Measurements from ENCODE around the gene INO80.

INO80 gene

DNA sequence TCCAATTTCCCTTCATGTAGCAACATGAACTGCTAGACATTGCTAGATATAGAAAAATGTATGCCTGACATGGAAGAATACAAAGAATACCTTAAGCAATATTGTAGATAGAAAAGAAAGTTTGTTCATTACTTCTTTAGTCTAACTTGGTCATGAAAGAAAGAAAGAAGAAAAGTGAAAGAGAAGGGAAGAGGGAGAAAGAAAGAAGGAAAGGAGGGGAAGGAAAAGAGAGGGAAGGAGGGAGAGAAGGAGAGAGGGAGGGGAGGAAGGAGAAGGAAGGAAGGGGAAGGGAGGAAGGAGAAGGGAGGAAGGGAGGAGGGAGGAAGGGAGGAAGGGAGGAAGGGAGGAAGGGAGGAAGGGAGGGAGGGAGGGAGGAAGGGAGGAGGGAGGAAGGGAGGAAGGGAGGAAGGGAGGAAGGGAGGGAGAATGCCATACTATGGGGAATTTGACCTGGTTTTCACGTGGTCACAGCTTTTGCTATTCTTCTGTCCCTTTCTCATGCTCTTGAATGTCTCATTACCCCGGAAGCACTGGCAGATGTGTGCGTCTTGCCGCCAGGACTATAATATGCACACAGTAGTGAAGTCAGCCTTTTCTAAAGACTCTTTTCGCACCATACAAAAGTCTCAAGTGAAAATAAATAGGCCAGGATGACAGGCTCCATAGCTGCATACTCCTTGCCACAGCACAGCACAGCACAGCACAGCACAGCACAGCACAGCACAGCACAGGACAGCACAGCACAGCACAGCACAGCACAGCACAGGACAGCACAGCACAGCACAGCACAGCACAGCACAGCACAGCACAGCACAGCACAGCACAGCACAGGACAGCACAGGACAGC is 84.6 kb downstream of the INO80 start:
- Histone ChIP-seq H3K4me1 (ENCODE audit: control insufficient read depth, insufficient read depth, low read length) (no peaks in the 10 kb centered on the region), H3K4me3 (ENCODE audit: low read depth, low read length) (no peak overlapping the region), H3K36me3 (ENCODE audit: control insufficient read depth, insufficient read depth, low read length) (no peaks in the 10 kb centered on the region), H3K9ac (ENCODE audit: low read depth, low read length) (no peak overlapping the region), H3K27me3 (ENCODE audit: control insufficient read depth, insufficient read depth, low read length) (no peaks in the 10 kb centered on the region), H3K9me3 (ENCODE audit: control insufficient read depth, insufficient read depth, low read length) (no peaks in the 10 kb centered on the region)

DNA sequence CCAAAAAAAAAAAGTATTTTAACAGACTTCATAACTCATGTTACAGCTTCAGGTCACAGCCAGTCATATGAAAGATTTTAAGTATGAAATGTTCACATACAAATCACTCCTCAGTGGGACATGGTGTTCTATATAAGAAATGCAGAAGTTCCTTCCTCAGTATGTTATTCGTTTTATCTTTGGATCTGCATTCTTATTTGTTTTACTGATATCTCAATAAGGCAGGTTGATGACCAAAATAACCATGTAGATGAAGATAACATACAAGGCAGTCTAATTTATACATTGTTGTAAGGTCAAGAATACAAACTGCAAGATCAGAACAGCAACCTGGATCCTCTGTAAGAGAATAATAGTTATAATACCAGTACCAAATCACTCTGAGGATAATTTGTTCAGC is 87.2 kb downstream of the INO80 start:
- Histone ChIP-seq H3K4me3 (ENCODE audit: low read depth, low read length) (no peak overlapping the region), H3K27me3 (ENCODE audit: control insufficient read depth, insufficient read depth, low read length) (no peaks in the 10 kb centered on the region), H3K4me1 (ENCODE audit: control insufficient read depth, insufficient read depth, low read length) (no peaks in the 10 kb centered on the region), H3K9ac (ENCODE audit: low read depth, low read length) (no peak overlapping the region), H3K9me3 (ENCODE audit: control insufficient read depth, insufficient read depth, low read length) (no peaks in the 10 kb centered on the region), H3K36me3 (ENCODE audit: control insufficient read depth, insufficient read depth, low read length) (no peaks in the 10 kb centered on the region)

DNA sequence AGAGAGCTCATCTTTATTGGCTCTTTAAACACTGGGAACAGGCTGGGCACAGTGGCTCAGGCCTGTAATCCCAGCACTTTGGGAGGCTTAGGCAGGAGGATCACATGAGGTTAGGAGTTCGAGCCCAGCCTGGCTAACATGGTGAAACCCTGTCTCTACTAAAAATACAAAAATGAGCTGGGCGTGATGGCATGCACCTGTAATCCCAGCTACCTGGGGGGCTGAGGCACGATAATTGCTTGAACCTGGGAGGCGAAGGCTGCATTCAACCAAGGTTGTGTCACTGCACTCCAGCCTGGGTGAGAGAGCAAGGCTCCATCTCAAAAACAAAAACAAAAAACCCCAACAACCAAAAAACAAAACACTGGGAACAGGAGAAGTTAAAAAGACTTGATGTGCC is 90.7 kb downstream of the INO80 start:
- Histone ChIP-seq H3K9ac (ENCODE audit: low read depth, low read length) (no peak overlapping the region), H3K4me3 (ENCODE audit: low read depth, low read length) (no peak overlapping the region), H3K4me1 (ENCODE audit: control insufficient read depth, insufficient read depth, low read length) (no peaks in the 10 kb centered on the region), H3K27me3 (ENCODE audit: control insufficient read depth, insufficient read depth, low read length) (no peaks in the 10 kb centered on the region), H3K9me3 (ENCODE audit: control insufficient read depth, insufficient read depth, low read length) (no peaks in the 10 kb centered on the region), H3K36me3 (ENCODE audit: control insufficient read depth, insufficient read depth, low read length) (no peaks in the 10 kb centered on the region)

DNA sequence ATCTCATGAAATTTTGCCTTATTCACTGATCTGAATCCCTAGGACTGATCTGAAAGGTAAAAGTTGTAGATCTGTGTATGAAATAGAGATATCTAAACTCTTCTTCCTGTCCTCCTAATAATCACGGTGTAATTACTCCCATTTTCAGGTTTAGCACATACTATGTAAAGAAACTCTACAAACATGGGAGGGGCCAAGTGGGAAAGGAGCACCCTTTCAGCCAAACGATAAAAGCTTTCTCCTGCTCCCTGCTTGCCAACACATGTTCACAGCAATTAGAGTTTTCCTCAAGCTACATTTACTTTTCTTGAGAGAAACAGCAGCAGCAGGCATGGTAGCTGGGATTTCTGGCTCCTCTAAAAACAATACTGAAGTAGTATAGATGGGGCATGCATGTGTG is 91.2 kb downstream of the INO80 start:
- H3K36me3 ChIP-seq (ENCODE audit: control insufficient read depth, insufficient read depth, low read length): no peaks in the 10 kb centered on the region
- H3K9ac ChIP-seq (ENCODE audit: low read depth, low read length): no peak overlapping the region
- H3K4me3 ChIP-seq (ENCODE audit: low read depth, low read length): no peak overlapping the region
- H3K4me1 ChIP-seq (ENCODE audit: control insufficient read depth, insufficient read depth, low read length): no peaks in the 10 kb centered on the region
- H3K9me3 ChIP-seq (ENCODE audit: control insufficient read depth, insufficient read depth, low read length): no peaks in the 10 kb centered on the region
- no peaks in the 10 kb centered on the region for H3K27me3 ChIP-seq (ENCODE audit: control insufficient read depth, insufficient read depth, low read length)

DNA sequence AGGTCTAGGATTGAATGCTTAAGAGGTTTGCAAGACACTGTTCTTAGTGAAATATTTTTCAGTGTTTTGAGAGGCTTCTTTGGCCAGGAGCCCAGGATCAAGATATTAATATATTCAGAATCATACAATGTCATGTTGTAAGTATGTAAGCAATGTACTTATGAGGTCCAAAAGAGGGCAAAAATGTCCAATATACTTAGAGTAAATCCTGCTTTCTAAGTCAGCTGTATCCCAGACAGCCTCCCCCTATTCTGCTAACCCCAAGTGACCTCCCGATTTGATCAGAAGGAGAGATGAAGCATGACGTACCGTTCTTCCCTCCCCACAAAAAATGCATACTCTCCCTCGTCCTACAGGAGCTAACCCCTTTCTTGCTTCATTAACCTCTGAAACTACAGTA is 91.9 kb downstream of the INO80 start:
- no peaks in the 10 kb centered on the region for H3K4me1 ChIP-seq (ENCODE audit: control insufficient read depth, insufficient read depth, low read length)
- no peak overlapping the region for H3K9ac ChIP-seq (ENCODE audit: low read depth, low read length)
- H3K9me3 ChIP-seq (ENCODE audit: control insufficient read depth, insufficient read depth, low read length): no peaks in the 10 kb centered on the region
- no peak overlapping the region for H3K4me3 ChIP-seq (ENCODE audit: low read depth, low read length)
- no peaks in the 10 kb centered on the region for H3K36me3 ChIP-seq (ENCODE audit: control insufficient read depth, insufficient read depth, low read length)
- H3K27me3 ChIP-seq (ENCODE audit: control insufficient read depth, insufficient read depth, low read length): no peaks in the 10 kb centered on the region

DNA sequence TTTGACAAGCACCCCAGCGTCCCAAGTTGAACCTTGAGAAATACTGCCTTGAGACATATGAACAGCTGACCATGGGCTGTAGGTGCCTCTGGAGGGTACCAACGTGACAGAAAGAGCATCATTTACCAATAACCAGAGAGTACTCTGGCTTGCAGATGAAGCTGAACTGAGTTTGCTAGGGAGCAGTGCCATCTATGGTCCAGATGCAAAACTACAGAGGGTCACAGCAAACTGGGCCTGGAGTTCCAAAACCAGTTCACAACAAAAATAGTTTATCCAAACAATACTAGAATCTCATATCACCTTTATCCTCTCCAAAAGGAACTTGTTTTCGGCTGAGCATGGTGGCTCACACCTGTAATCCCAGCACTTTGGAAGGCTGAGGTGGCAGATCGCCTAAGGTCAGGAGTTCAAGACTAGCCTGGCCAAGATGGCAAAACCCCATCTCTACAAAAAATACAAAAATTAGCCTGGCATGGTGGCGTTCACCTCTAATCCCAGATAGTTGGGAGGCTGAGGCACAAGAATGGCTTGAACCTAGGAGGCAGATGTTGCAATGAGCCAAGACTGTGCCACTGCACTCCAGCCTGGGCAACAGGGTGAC is 93.5 kb downstream of the INO80 start:
- H3K9ac ChIP-seq (ENCODE audit: low read depth, low read length): no peak overlapping the region
- H3K27me3 ChIP-seq (ENCODE audit: control insufficient read depth, insufficient read depth, low read length): no peaks in the 10 kb centered on the region
- no peaks in the 10 kb centered on the region for H3K36me3 ChIP-seq (ENCODE audit: control insufficient read depth, insufficient read depth, low read length)

DNA sequence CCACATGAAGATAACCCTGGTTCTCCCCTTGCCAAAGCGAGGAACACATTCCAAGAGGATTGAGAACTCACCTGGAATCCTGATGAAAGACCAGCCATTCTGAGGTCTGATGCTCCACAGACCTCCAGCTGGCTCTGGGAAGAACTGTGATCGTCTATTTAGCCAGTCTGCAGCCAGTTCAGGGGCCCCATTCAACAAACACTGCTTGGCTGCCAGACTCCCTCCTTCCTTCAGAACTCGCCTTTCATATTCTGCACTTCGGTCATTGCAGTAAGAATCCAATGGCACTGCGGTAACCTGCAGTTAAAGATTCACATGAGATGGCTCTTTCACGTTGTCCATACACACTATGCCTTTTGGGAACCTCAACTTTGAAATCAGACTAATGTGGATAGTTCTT is 95.3 kb downstream of the INO80 start:
- Histone ChIP-seq H3K9ac (ENCODE audit: low read depth, low read length) (no peak overlapping the region), H3K9me3 (ENCODE audit: control insufficient read depth, insufficient read depth, low read length) (no peaks in the 10 kb centered on the region), H3K27me3 (ENCODE audit: control insufficient read depth, insufficient read depth, low read length) (no peaks in the 10 kb centered on the region), H3K36me3 (ENCODE audit: control insufficient read depth, insufficient read depth, low read length) (no peaks in the 10 kb centered on the region), H3K4me1 (ENCODE audit: control insufficient read depth, insufficient read depth, low read length) (no peaks in the 10 kb centered on the region), H3K4me3 (ENCODE audit: low read depth, low read length) (no peak overlapping the region)

More for the DNA sequence above, 93.5 kb downstream of the INO80 start:
- Histone ChIP-seq H3K4me3 (ENCODE audit: low read depth, low read length) (no peak overlapping the region), H3K9me3 (ENCODE audit: control insufficient read depth, insufficient read depth, low read length) (no peaks in the 10 kb centered on the region), H3K4me1 (ENCODE audit: control insufficient read depth, insufficient read depth, low read length) (no peaks in the 10 kb centered on the region)

DNA sequence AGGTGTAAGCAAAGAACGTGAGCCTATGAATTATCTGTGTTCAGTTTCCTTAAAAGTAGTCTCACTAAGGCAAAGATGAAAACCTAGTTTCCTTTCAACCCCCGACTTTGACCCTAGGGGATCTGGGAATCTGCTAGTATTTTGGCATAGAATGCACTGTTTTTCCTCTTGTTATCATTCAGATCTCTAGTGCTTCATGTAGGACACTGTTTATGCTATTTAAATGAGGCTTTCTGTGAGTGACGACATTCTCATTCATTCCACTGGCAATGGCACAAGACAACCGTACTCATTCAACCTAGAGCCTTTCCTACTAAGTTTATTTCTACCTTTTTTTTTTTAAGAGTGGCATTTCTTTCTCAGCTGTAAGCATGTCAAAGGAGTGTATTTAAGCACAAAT is 95.8 kb downstream of the INO80 start:
- Histone ChIP-seq H3K4me1 (ENCODE audit: control insufficient read depth, insufficient read depth, low read length) (no peaks in the 10 kb centered on the region), H3K4me3 (ENCODE audit: low read depth, low read length) (no peak overlapping the region), H3K9ac (ENCODE audit: low read depth, low read length) (no peak overlapping the region), H3K36me3 (ENCODE audit: control insufficient read depth, insufficient read depth, low read length) (peaks cover 1% of the 10 kb centered on the region), H3K9me3 (ENCODE audit: control insufficient read depth, insufficient read depth, low read length) (no peaks in the 10 kb centered on the region), H3K27me3 (ENCODE audit: control insufficient read depth, insufficient read depth, low read length) (no peaks in the 10 kb centered on the region)

DNA sequence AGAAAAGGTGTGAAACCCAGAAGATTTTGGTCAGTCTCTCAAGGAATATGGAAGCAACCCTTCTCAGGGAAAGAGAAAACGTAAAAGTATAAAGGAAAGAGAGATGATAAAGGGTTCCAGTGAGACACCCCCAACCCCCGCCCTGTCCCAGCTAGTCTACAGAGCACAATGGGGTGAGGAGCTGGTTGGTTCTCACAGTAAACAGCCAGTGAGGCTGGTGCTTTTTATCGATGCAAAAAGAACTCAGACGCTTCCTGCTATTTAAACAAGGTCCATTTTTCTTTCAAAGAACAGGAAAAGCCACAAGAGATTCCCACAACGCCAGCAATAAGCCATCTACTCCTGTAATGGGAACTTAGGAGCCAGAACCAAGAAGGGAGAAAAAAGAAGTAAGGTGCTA is 96.9 kb downstream of the INO80 start:
- no peak overlapping the region for H3K4me3 ChIP-seq (ENCODE audit: low read depth, low read length)
- H3K4me1 ChIP-seq (ENCODE audit: control insufficient read depth, insufficient read depth, low read length): no peaks in the 10 kb centered on the region
- no peaks in the 10 kb centered on the region for H3K27me3 ChIP-seq (ENCODE audit: control insufficient read depth, insufficient read depth, low read length)
- H3K9ac ChIP-seq (ENCODE audit: low read depth, low read length): no peak overlapping the region
- H3K36me3 ChIP-seq (ENCODE audit: control insufficient read depth, insufficient read depth, low read length): peaks cover 6% of the 10 kb centered on the region
- H3K9me3 ChIP-seq (ENCODE audit: control insufficient read depth, insufficient read depth, low read length): no peaks in the 10 kb centered on the region

DNA sequence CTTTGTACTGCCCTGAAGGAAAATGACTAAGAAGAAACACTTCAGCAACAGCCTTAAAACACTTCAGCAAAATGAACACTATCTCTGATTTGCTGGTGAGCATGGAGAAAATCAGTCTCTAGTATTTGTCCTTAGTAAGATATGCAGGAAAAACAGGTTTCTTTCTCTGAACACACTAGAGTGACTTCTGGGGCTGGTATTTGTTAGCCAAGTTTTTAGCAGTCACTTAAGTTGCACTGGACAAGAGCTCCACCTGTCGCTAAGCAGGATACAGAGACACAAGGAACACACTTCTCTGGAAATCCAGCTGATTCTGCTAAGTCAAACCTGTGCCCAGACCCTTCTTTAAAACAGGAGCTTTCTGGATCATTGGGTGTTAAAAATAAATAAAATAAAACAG is 97.5 kb downstream of the INO80 start:
- H3K4me3 ChIP-seq (ENCODE audit: low read depth, low read length): no peak overlapping the region
- H3K36me3 ChIP-seq (ENCODE audit: control insufficient read depth, insufficient read depth, low read length): peaks cover 6% of the 10 kb centered on the region
- H3K9ac ChIP-seq (ENCODE audit: low read depth, low read length): no peak overlapping the region
- H3K9me3 ChIP-seq (ENCODE audit: control insufficient read depth, insufficient read depth, low read length): no peaks in the 10 kb centered on the region
- H3K27me3 ChIP-seq (ENCODE audit: control insufficient read depth, insufficient read depth, low read length): no peaks in the 10 kb centered on the region
- H3K4me1 ChIP-seq (ENCODE audit: control insufficient read depth, insufficient read depth, low read length): no peaks in the 10 kb centered on the region

DNA sequence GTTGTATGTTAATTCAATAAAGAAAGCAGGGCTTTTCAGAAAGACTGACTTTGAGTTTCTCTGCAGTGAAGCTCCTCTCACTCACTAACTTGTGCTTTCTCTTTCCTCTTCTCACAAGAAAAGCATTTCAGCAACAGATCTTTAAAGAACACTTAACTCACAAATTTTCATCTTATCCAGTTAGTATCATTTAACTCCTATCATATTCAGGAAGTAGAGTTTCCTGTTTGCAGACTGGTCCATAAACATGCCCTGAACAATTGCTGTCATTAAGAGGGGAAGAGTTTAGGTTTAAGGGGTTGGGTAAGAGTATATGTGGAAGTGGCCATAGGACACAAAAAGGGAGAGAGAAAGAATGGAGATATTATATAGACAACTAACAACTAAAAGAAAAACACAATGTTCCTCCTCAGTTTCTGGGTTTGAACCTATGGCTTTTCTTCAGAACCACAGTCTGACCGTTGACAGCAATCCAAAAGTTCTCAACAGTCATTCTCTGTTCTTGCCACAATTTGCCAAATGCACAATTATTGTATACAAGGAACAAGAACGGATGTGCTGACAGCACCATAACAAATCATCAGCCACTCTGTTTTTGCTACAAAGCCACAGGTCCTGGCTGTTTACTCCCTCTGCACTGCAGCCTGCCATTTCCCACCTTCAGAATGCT is 98.9 kb downstream of the INO80 start:
- Histone ChIP-seq H3K9ac (ENCODE audit: low read depth, low read length) (no peak overlapping the region), H3K36me3 (ENCODE audit: control insufficient read depth, insufficient read depth, low read length) (peaks cover 6% of the 10 kb centered on the region), H3K9me3 (ENCODE audit: control insufficient read depth, insufficient read depth, low read length) (no peaks in the 10 kb centered on the region), H3K27me3 (ENCODE audit: control insufficient read depth, insufficient read depth, low read length) (no peaks in the 10 kb centered on the region), H3K4me3 (ENCODE audit: low read depth, low read length) (no peak overlapping the region), H3K4me1 (ENCODE audit: control insufficient read depth, insufficient read depth, low read length) (no peaks in the 10 kb centered on the region)
